Measurements from ENCODE around the gene CRB1. TPM values are rescaled to one million over a fixed set of nuclear protein-coding genes. Genes with fewer than 3 reads are reported as not detected.

CRB1 gene
- polyA plus RNA-seq, 3 donors: not detected

DNA sequence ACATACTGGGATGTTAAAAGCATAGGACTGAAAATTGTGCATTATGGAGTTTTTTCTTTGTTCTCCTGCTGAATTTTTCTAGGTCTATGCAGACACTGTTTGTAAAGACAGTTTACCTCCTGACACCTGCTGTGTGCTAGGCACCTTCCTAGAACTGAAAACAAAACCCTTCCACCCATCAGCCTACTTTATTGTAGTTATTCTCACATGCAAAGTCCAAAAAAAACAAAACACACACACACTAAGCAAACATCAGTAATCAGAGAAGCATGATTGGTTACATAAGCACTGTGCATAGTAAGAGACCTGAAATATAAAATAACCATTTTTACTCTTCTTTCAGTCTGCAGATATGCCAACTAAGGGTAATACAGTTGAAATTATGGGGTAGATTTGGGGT, 195.1 kb downstream of the CRB1 start:
- no peak overlapping the region for H3K4me3 Mint-ChIP-seq
- Histone ChIP-seq H3K4me2 (replicated peaks; ENCODE audit: extremely low read depth, low read length, poor library complexity, severe bottlenecking) (no peak overlapping the region), H2AFZ (ENCODE audit: insufficient read depth, low read depth, low read length, poor library complexity, severe bottlenecking) (peak overlapping the region; percentile 5), H3K36me3 (replicated peaks in 1 of 2; ENCODE audit: control insufficient read depth in 1 of 2, insufficient read depth in 2 of 2, low read length in 2 of 2) (no peaks in the 10 kb centered on the region), H3K27me3 (ENCODE audit: control insufficient read depth in 2 of 2, insufficient read depth in 2 of 2, low read length in 2 of 2) (no peaks in the 10 kb centered on the region), H3K9me3 (replicated peaks in 1 of 2; ENCODE audit: control insufficient read depth in 1 of 2, insufficient read depth in 1 of 2, low read length in 2 of 2) (no peaks in the 10 kb centered on the region), H3K27ac (ENCODE audit: low read depth in 1 of 2, low read length in 2 of 2) (no peak overlapping the region), H3K79me2 (ENCODE audit: insufficient read depth, low read length) (no peaks in the 10 kb centered on the region), H3K4me1 (ENCODE audit: control insufficient read depth in 1 of 2, insufficient read depth in 2 of 2, low read length in 2 of 2) (peaks cover 5 to 8% of the 10 kb centered on the region in 2 donors), H3K4me3 (replicated peaks in 1 of 3; ENCODE audit: low read depth in 2 of 3, low read length in 3 of 3) (no peak overlapping the region), H4K20me1 (ENCODE audit: insufficient read depth, low read length) (no peaks in the 10 kb centered on the region), H3K9ac (ENCODE audit: insufficient read depth, low read length, poor library complexity, severe bottlenecking) (no peak overlapping the region)
- no peaks in the 10 kb centered on the region for H3K9me3 Mint-ChIP-seq
- H3K27me3 Mint-ChIP-seq (ENCODE audit: low read depth in 3 of 3): no peaks in the 10 kb centered on the region
- no peak for DNase-seq
- intact Hi-C loops (cut with micrococcal nuclease): no loop called here
- TF ChIP-seq, protein P1, sequence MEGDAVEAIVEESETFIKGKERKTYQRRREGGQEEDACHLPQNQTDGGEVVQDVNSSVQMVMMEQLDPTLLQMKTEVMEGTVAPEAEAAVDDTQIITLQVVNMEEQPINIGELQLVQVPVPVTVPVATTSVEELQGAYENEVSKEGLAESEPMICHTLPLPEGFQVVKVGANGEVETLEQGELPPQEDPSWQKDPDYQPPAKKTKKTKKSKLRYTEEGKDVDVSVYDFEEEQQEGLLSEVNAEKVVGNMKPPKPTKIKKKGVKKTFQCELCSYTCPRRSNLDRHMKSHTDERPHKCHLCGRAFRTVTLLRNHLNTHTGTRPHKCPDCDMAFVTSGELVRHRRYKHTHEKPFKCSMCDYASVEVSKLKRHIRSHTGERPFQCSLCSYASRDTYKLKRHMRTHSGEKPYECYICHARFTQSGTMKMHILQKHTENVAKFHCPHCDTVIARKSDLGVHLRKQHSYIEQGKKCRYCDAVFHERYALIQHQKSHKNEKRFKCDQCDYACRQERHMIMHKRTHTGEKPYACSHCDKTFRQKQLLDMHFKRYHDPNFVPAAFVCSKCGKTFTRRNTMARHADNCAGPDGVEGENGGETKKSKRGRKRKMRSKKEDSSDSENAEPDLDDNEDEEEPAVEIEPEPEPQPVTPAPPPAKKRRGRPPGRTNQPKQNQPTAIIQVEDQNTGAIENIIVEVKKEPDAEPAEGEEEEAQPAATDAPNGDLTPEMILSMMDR (IDR thresholded peaks at IDR 0.05): no peak
- H3K4me1 Mint-ChIP-seq: peaks cover 7% of the 10 kb centered on the region
- no peaks in the 10 kb centered on the region for H3K36me3 Mint-ChIP-seq
- no peak overlapping the region for H3K27ac Mint-ChIP-seq

DNA sequence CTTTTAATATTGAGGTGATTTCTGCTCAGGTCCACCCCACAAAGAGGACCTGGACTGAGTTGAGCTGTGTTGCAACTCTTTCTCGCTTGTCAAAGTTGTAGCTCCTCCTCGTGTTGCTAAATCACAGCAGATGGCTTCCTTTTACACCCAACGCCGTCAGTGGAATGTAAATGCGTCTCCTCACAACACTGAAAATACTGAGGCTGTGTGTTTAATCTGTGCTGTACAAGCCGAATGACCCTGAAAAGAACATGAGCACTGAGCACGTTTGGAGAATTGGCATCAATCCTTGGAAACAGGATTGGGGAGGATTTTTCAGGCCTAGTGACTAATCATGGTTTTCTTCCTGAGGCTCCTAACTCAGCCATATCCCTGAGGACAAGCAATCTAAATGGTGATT, 196.0 kb downstream of the CRB1 start:
- WGBS (ENCODE audit: insufficient coverage): no CpG with 5 or more reads among the region's 7 CpGs
- Mint-ChIP-seq H3K4me1 (peaks cover 11% of the 10 kb centered on the region), H3K27me3 (ENCODE audit: low read depth in 3 of 3) (no peaks in the 10 kb centered on the region), H3K27ac (peak overlapping the region in 4 of 7 donors; percentile 15 to 77 (median 32)), H3K4me3 (peak overlapping the region in 1 of 2 donors; percentile 43), H3K9me3 (no peaks in the 10 kb centered on the region), H3K36me3 (no peaks in the 10 kb centered on the region)
- Histone ChIP-seq H3K4me1 (ENCODE audit: control insufficient read depth in 1 of 2, insufficient read depth in 2 of 2, low read length in 2 of 2) (peaks cover 5 to 8% of the 10 kb centered on the region in 2 donors), H3K4me2 (replicated peaks; ENCODE audit: extremely low read depth, low read length, poor library complexity, severe bottlenecking) (no peak overlapping the region), H2AFZ (ENCODE audit: insufficient read depth, low read depth, low read length, poor library complexity, severe bottlenecking) (peak overlapping the region; percentile 35), H3K79me2 (ENCODE audit: insufficient read depth, low read length) (no peaks in the 10 kb centered on the region), H3K9me3 (replicated peaks in 1 of 2; ENCODE audit: control insufficient read depth in 1 of 2, insufficient read depth in 1 of 2, low read length in 2 of 2) (no peaks in the 10 kb centered on the region), H3K27me3 (ENCODE audit: control insufficient read depth in 2 of 2, insufficient read depth in 2 of 2, low read length in 2 of 2) (no peaks in the 10 kb centered on the region), H3K36me3 (replicated peaks in 1 of 2; ENCODE audit: control insufficient read depth in 1 of 2, insufficient read depth in 2 of 2, low read length in 2 of 2) (no peaks in the 10 kb centered on the region), H3K9ac (ENCODE audit: insufficient read depth, low read length, poor library complexity, severe bottlenecking) (no peak overlapping the region), H3K27ac (ENCODE audit: low read depth in 1 of 2, low read length in 2 of 2) (no peak overlapping the region), H3K4me3 (replicated peaks in 1 of 3; ENCODE audit: low read depth in 2 of 3, low read length in 3 of 3) (no peak overlapping the region), H4K20me1 (ENCODE audit: insufficient read depth, low read length) (no peaks in the 10 kb centered on the region)
- intact Hi-C loops (cut with micrococcal nuclease): no loop called here
- TF ChIP-seq, protein P1 (IDR thresholded peaks at IDR 0.05): no peak
- peak; percentile 2 to 41 (median 23) for DNase-seq

Measured in CD14-positive monocyte (primary cell).